Activated CD4-positive, alpha-beta T cell treated with anti-CD3 and anti-CD28 coated beads, Interleukin-10, Interleukin-2, amounts not matched to agents 100 ng/mL and 50 ng/mL, durations not matched to agents 16 hours and 8 hours (primary cell): ENCODE data around the gene CROCC.
A peak's percentile ranks its signal among the peaks of the same experiment; 100 is the strongest.
"Not testable (repeated sequence)": the region's sequence is repeated elsewhere in the genome, so short reads cannot be mapped to it uniquely, and the experiment has no call there.

ENCODE experiments used
- DNase-seq: peaks from one replicate; pipeline ENCODE4 v3.0.0-alpha.2; 2020

The CROCC gene

GRCh38 chr1:16921391-16922185 lies at the start of gene CROCC:
Gene CROCC, plus strand, starts transcription at chr1:16921931. Its CDS starts 88 bp downstream, at chr1:16922019.
- no peak for DNase-seq

GRCh38 chr1:16872152-16873075 lies 49.3 kb upstream of the CROCC start:
- peak; percentile 89 for DNase-seq

- DNase-seq, result not testable (repeated sequence)
These were observed 48.5 kb upstream of the CROCC start for GRCh38 chr1:16873076-16873879.

GRCh38 chr1:16874968-16875765 lies 46.6 kb upstream of the CROCC start:
- DNase-seq, result not testable (repeated sequence)

- not testable (repeated sequence) for DNase-seq
These were observed 40.0 kb upstream of the CROCC start for GRCh38 chr1:16881742-16882141.

- DNase-seq, result no peak
These were observed 38.7 kb upstream of the CROCC start for GRCh38 chr1:16882986-16883385.

GRCh38 chr1:16884487-16884886 lies 37.2 kb upstream of the CROCC start:
- not testable (repeated sequence) for DNase-seq

GRCh38 chr1:16886860-16887605 lies 34.7 kb upstream of the CROCC start:
- DNase-seq, result no peak

- DNase-seq, result peak; percentile 85
These were observed 32.6 kb upstream of the CROCC start for GRCh38 chr1:16888860-16889816.

GRCh38 chr1:16890539-16891021 lies 31.2 kb upstream of the CROCC start:
- not testable (repeated sequence) for DNase-seq

GRCh38 chr1:16891057-16891456 lies 30.7 kb upstream of the CROCC start:
- not testable (repeated sequence) for DNase-seq

GRCh38 chr1:16892978-16893525 lies 28.7 kb upstream of the CROCC start:
- DNase-seq, result not testable (repeated sequence)

GRCh38 chr1:16893796-16894195 lies 27.9 kb upstream of the CROCC start:
- DNase-seq, result not testable (repeated sequence)

- DNase-seq, result not testable (repeated sequence)
These were observed 27.4 kb upstream of the CROCC start for GRCh38 chr1:16894338-16894737.

GRCh38 chr1:16895233-16895597 lies 26.5 kb upstream of the CROCC start:
- DNase-seq, result not testable (repeated sequence)

GRCh38 chr1:16895598-16896315 lies 26.0 kb upstream of the CROCC start, which contains the start of gene RNU1-2:
Gene RNU1-2, plus strand, starts transcription at chr1:16895980.
- DNase-seq, result peak; percentile 97

GRCh38 chr1:16896316-16897055 lies 25.2 kb upstream of the CROCC start:
- peak; percentile 94 for DNase-seq

- DNase-seq, result not testable (repeated sequence)
These were observed 24.1 kb upstream of the CROCC start for GRCh38 chr1:16897653-16898052.
